Limb (tissue), 2 donors: ENCODE measurements around the gene DIP2C.
"Not testable (repeated sequence)": the region's sequence is repeated elsewhere in the genome, so short reads cannot be mapped to it uniquely, and the experiment has no call there.

Source experiments
- DNase-seq, 2 donors: peaks; one replicate each; pipeline ENCODE4 v3.0.0-alpha.2; 2016; ENCODE audit errors: extremely low spot score in 2 of 2

The DIP2C gene

GRCh38 chr10:536371-536925 is 153.0 kb downstream of the DIP2C start:
- no peak for DNase-seq

GRCh38 chr10:535952-536351 is 153.5 kb downstream of the DIP2C start:
- no peak for DNase-seq

- no peak for DNase-seq
These were observed 154.4 kb downstream of the DIP2C start for GRCh38 chr10:535051-535450.

GRCh38 chr10:534047-534566 is 155.4 kb downstream of the DIP2C start:
- DNase-seq, result no peak

- no peak for DNase-seq
These were observed 155.9 kb downstream of the DIP2C start for GRCh38 chr10:533611-534010.

- DNase-seq, result no peak
These were observed 156.3 kb downstream of the DIP2C start for GRCh38 chr10:533186-533585.

GRCh38 chr10:532331-532730 is 157.1 kb downstream of the DIP2C start:
- not testable (repeated sequence) for DNase-seq

GRCh38 chr10:531541-531940 is 157.9 kb downstream of the DIP2C start:
- no peak for DNase-seq

- DNase-seq, result no peak
These were observed 158.8 kb downstream of the DIP2C start for GRCh38 chr10:530717-531116.

GRCh38 chr10:529468-530230 is 159.8 kb downstream of the DIP2C start:
- DNase-seq, result no peak

- DNase-seq, result no peak
These were observed 161.0 kb downstream of the DIP2C start for GRCh38 chr10:528173-529165.

- no peak for DNase-seq
These were observed 162.1 kb downstream of the DIP2C start for GRCh38 chr10:527416-527815.

GRCh38 chr10:526651-527312 is 162.7 kb downstream of the DIP2C start:
- DNase-seq, result no peak

GRCh38 chr10:525565-526315 is 163.7 kb downstream of the DIP2C start:
- no peak for DNase-seq

GRCh38 chr10:523925-524324 is 165.5 kb downstream of the DIP2C start:
- DNase-seq, result no peak

GRCh38 chr10:522350-522749 is 167.1 kb downstream of the DIP2C start:
- DNase-seq, result no peak

GRCh38 chr10:521261-522250 is 167.9 kb downstream of the DIP2C start:
- DNase-seq, result peak in 1 of 2 donors; percentile 67

- no peak for DNase-seq
These were observed 169.1 kb downstream of the DIP2C start for GRCh38 chr10:520402-520787.

GRCh38 chr10:519716-520401 is 169.6 kb downstream of the DIP2C start:
- no peak for DNase-seq
